ENCODE results near the gene ZNF205. TPM values are rescaled to one million over a fixed set of nuclear protein-coding genes. Genes with fewer than 3 reads are reported as not detected.
A peak's percentile ranks its signal among the peaks of the same experiment; 100 is the strongest.

Gene ZNF205
- total and polyA plus RNA-seq, 2 of the 4 experiments (the other 2 are of a cell fraction), result 8.2 to 12.7 TPM

- peaks cover 17% of the 10 kb centered on the region for H3K9me1 ChIP-seq (ENCODE audit: insufficient read depth, low read length)
- H2AFZ ChIP-seq (replicated peaks; ENCODE audit: low read length, poor library complexity), result peak within 1 kb of the TSS; percentile 96
- no peak within 1 kb of the TSS for H2BK15ac ChIP-seq (ENCODE audit: low read depth, low read length)
- H2BK5ac ChIP-seq (ENCODE audit: low read depth, low read length, poor library complexity, severe bottlenecking), result no peak within 1 kb of the TSS
- no peaks in the 10 kb centered on the region for H4K20me1 ChIP-seq (ENCODE audit: insufficient read depth, low read length)
- dilution Hi-C loops (cut with HindIII; ENCODE audit: low sequenced_read_pairs, unreplicated experiment), result no loop called here
- no peak within 1 kb of the TSS for H3K27ac ChIP-seq (ENCODE audit: insufficient read depth, low read length)
- H4K8ac ChIP-seq (ENCODE audit: low read depth in 2 of 2, low read length in 2 of 2), result peak within 1 kb of the TSS; percentile 11 to 90; a peak in 3 of 4 replicates
- peak within 1 kb of the TSS; percentile 72; the same call in 1 of the 2 replicates for H3K14ac ChIP-seq (replicated peaks; ENCODE audit: low read depth, low read length)
- no peaks in the 10 kb centered on the region for H3K9me3 ChIP-seq (ENCODE audit: control insufficient read depth, insufficient read depth, low read length)
- peak within 1 kb of the TSS; percentile 92 for H2AK9ac ChIP-seq (replicated peaks; ENCODE audit: low read depth, low read length, poor library complexity)
- peaks cover 3% of the 10 kb centered on the region for H3K4me1 ChIP-seq (ENCODE audit: control insufficient read depth, insufficient read depth, low read length)
- H3K79me1 ChIP-seq (ENCODE audit: low read depth in 1 of 2, low read length in 2 of 2), result no peaks in the 10 kb centered on the region
- peak within 1 kb of the TSS; percentile 77; the same call in 1 of the 2 replicates for H3K4ac ChIP-seq (ENCODE audit: low read depth, low read length)
- no peaks in the 10 kb centered on the region for H3K36me3 ChIP-seq (ENCODE audit: control insufficient read depth, insufficient read depth, low read length)
- peak within 1 kb of the TSS; percentile 26; the same call in 1 of the 2 replicates for H4K5ac ChIP-seq (ENCODE audit: low read depth, low read length)
- peak within 1 kb of the TSS; percentile 91 for H3K4me2 ChIP-seq (ENCODE audit: low read depth, low read length)
- peak within 1 kb of the TSS; percentile 31; the same call in 1 of the 2 replicates for H3K4me3 ChIP-seq (ENCODE audit: insufficient read depth, low read depth, low read length)
- H3K9ac ChIP-seq (ENCODE audit: low read depth, low read length), result no peak within 1 kb of the TSS
- intact Hi-C loops (cut with micrococcal nuclease), result no loop called here
- H2BK120ac ChIP-seq (ENCODE audit: low read depth, low read length), result no peak within 1 kb of the TSS
- peak within 1 kb of the TSS; percentile 86 for H3K23ac ChIP-seq (ENCODE audit: low read depth, low read length)
- DNase-seq (no peak), ATAC-seq (ENCODE audit: low read depth) (no peak)
- H2BK20ac ChIP-seq (ENCODE audit: low read depth, low read length), result no peak within 1 kb of the TSS
- no peak within 1 kb of the TSS for H3K56ac ChIP-seq (ENCODE audit: extremely low read depth, insufficient read depth, low read length)
- H3K18ac ChIP-seq (ENCODE audit: low read depth, low read length), result no peak within 1 kb of the TSS; the same call in 1 of the 2 replicates
- WGBS, 2 experiments (ENCODE audit: extremely low coverage in 2 of 2, insufficient read length in 1 of 2), result 12% methylated on average over 7 of the region's 21 CpGs; no CpG with 5 or more reads in 1 of the 2 experiments
- H3K27me3 ChIP-seq (ENCODE audit: control insufficient read depth, insufficient read depth, low read length), result peaks cover 27% of the 10 kb centered on the region
- TF ChIP-seq CHD1 (IDR thresholded peaks at IDR 0.05; ENCODE audit: low read depth, low read length), result no peak
- TF ChIP-seq MAZ (IDR thresholded peaks at IDR 0.05; ENCODE audit: borderline replicate concordance, low read depth, low read length), result no peak
- TF ChIP-seq RFX5 (IDR thresholded peaks at IDR 0.05; ENCODE audit: low read depth, low read length), result no peak
- no peak for TF ChIP-seq RAD21 (IDR thresholded peaks at IDR 0.05; ENCODE audit: low read length)
- TF ChIP-seq ELK1 (IDR thresholded peaks at IDR 0.05; ENCODE audit: borderline replicate concordance, low read depth, low read length), result no peak
- TF ChIP-seq RCOR1 (IDR thresholded peaks at IDR 0.05; ENCODE audit: insufficient replicate concordance, low read length), result no peak
- TF ChIP-seq USF2 (IDR thresholded peaks at IDR 0.05; ENCODE audit: low read depth, low read length), result no peak
- no peak for TF ChIP-seq POLR2A (IDR thresholded peaks at IDR 0.05; ENCODE audit: low read depth, low read length)
- TF ChIP-seq SMC3 (IDR thresholded peaks at IDR 0.05; ENCODE audit: low read depth, low read length), result no peak
- TF ChIP-seq NFE2L2 (IDR thresholded peaks at IDR 0.05; ENCODE audit: low read depth, low read length), result no peak
- TF ChIP-seq CEBPB (IDR thresholded peaks at IDR 0.05; ENCODE audit: low read depth, low read length), result no peak
- TF ChIP-seq FOS (IDR thresholded peaks at IDR 0.05; ENCODE audit: low read depth, low read length), result no peak
- TF ChIP-seq BHLHE40 (IDR thresholded peaks at IDR 0.05; ENCODE audit: low read depth, low read length), result no peak
- POLR2A ChIA-PET (ENCODE audit: unreplicated experiment), result no interaction called here
- BruUV-seq (replicated peaks), result no TSS peak
- no peak within 1 kb of the TSS for H4K91ac ChIP-seq (ENCODE audit: insufficient read depth, low read depth, low read length)
- in situ Hi-C loops (cut with MboI; ENCODE audit: low sequenced_read_pairs), result no loop called here
- CTCF ChIA-PET, result no interaction called here
- peak within 1 kb of the TSS; percentile 24; the same call in 1 of the 2 replicates for H2AK5ac ChIP-seq (ENCODE audit: low read depth, low read length)
Measured at GRCh38 chr16:3098459-3099394, 13.7 kb upstream of the ZNF205 start, which contains the start of gene ZSCAN10. Gene ZSCAN10, minus strand, starts transcription at chr16:3099294. Its CDS starts 6,357 bp downstream, at chr16:3092937.
